PC-3 (cell line): ENCODE measurements around the gene ZNF281.

ENCODE experiments used
- CTCF ChIP-seq: fragments of 300-600 bp; sonication (generic); conservative IDR thresholded peaks from 2 replicates; pipeline ENCODE4 v1.5.1; 2017; ENCODE audit warnings: antibody characterized with exemption, low read depth, mild to moderate bottlenecking, low read length
- EZH2 ChIP-seq: fragments of 300-600 bp; sonication (generic); IDR thresholded peaks from one replicate; pipeline ENCODE4 v1.6.1; 2017; ENCODE audit warnings: antibody characterized with exemption, mild to moderate bottlenecking, low read length; ENCODE audit not compliant: unreplicated experiment
- EZH2phosphoT487 ChIP-seq: fragments of 300-600 bp; sonication (generic); IDR thresholded peaks from 2 replicates; pipeline ENCODE4 v1.6.1; 2018; ENCODE audit warnings: mild to moderate bottlenecking, antibody characterized with exemption, low read length, borderline replicate concordance

DNA sequence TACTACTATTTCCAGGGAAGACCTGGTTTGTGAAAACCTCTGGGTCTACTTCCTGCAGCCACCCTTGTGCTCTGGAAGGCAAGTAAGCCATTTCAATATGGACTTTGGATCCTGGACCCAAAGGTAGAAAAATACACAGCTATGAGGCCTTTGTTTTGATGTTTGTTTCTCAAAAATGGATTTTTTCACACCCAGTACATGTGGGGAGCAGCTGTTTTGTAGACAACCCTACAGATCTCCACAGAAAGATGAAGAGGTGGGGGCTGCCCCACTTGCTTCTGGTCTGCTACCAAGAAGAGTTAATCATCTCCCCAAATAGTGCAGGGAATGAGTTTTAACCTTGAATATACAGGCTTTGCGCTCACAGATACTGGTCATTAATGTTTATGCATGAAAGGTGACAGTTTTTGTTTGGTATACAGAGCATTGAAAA is 29.2 kb downstream of the ZNF281 start:
- no peak for TF ChIP-seq EZH2phosphoT487
- no peak for TF ChIP-seq CTCF
- TF ChIP-seq EZH2 = no peak
